CD14-positive monocyte (primary cell): Measurements from ENCODE around the gene PTGIR. TPM values are rescaled to one million over a fixed set of nuclear protein-coding genes. Genes with fewer than 3 reads are reported as not detected.

Source experiments
- DNase-seq, 3 donors: peaks; one replicate each; pipeline ENCODE4 v3.0.0-alpha.2; 2011 to 2022
- H2AFZ ChIP-seq: 2 replicates; pipeline ENCODE4 v1.6.0; 2012; ENCODE audit warnings: mild to moderate bottlenecking, low read depth, low read length, inconsistent platforms; ENCODE audit not compliant: insufficient read depth, poor library complexity, severe bottlenecking
- H3K27ac ChIP-seq, 2 donors: 1 replicate in 1 of 2; 2 replicates in 1 of 2; pipeline ENCODE4 v1.5.1; 2012 to 2013; ENCODE audit warnings: low read length in 2 of 2, control low read depth in 1 of 2, inconsistent platforms in 1 of 2, low read depth in 1 of 2, mild to moderate bottlenecking in 1 of 2
- H3K27me3 ChIP-seq, 2 donors: one replicate each; pipeline versions ENCODE4 v1.6.0 to v1.6.1; 2011 to 2013; ENCODE audit warnings: low read length in 2 of 2; ENCODE audit not compliant: control insufficient read depth in 2 of 2, insufficient read depth in 2 of 2
- H3K36me3 ChIP-seq, 2 donors: replicated peaks in 1 of 2; 1 replicate in 1 of 2; 2 replicates in 1 of 2; pipeline versions ENCODE4 v1.5.1 to v1.6.1; 2012 to 2013; ENCODE audit warnings: low read length in 2 of 2, control low read depth in 1 of 2, inconsistent platforms in 1 of 2, mild to moderate bottlenecking in 1 of 2; ENCODE audit not compliant: insufficient read depth in 2 of 2, control insufficient read depth in 1 of 2
- H3K4me1 ChIP-seq, 2 donors: 1 replicate in 1 of 2; 2 replicates in 1 of 2; pipeline versions ENCODE4 v1.5.1 to v1.6.1; 2012 to 2013; ENCODE audit warnings: low read length in 2 of 2, control low read depth in 1 of 2, inconsistent platforms in 1 of 2, mild to moderate bottlenecking in 1 of 2, moderate library complexity in 1 of 2; ENCODE audit not compliant: insufficient read depth in 2 of 2, control insufficient read depth in 1 of 2
- H3K4me2 ChIP-seq: replicated peaks from 2 replicates; pipeline ENCODE3; 2012; ENCODE audit warnings: low read length, moderate library complexity, mild to moderate bottlenecking; ENCODE audit not compliant: poor library complexity, severe bottlenecking; ENCODE audit errors: extremely low read depth
- H3K4me3 ChIP-seq, 3 experiments: fragments of 200-600 bp in 1 of 3; sonication (generic) in 1 of 3; replicated peaks in 1 of 3; 1 replicate in 2 of 3; 2 replicates in 1 of 3; pipeline ENCODE4 v1.5.1; 2011 to 2013; ENCODE audit warnings: low read length in 3 of 3, mild to moderate bottlenecking in 3 of 3, control low read depth in 2 of 3, low read depth in 2 of 3, inconsistent platforms in 1 of 3, moderate library complexity in 1 of 3
- H3K79me2 ChIP-seq: 2 replicates; pipeline ENCODE4 v1.6.0; 2012; ENCODE audit warnings: mild to moderate bottlenecking, control low read depth, inconsistent platforms, low read length, moderate library complexity; ENCODE audit not compliant: insufficient read depth
- H3K9ac ChIP-seq: 2 replicates; pipeline ENCODE4 v1.6.0; 2017; ENCODE audit warnings: low read length, mild to moderate bottlenecking; ENCODE audit not compliant: insufficient read depth, poor library complexity, severe bottlenecking
- H3K9me3 ChIP-seq, 2 donors: replicated peaks in 1 of 2; 1 replicate in 1 of 2; 2 replicates in 1 of 2; pipeline versions ENCODE4 v1.5.1 to v1.6.1; 2012 to 2013; ENCODE audit warnings: low read length in 2 of 2, control low read depth in 1 of 2; ENCODE audit not compliant: control insufficient read depth in 1 of 2, insufficient read depth in 1 of 2
- H4K20me1 ChIP-seq: 2 replicates; pipeline ENCODE4 v1.6.0; 2012; ENCODE audit warnings: mild to moderate bottlenecking, low read length, control low read depth, moderate library complexity; ENCODE audit not compliant: insufficient read depth
- H3K27ac Mint-ChIP-seq, 7 donors: one replicate each; pipeline ENCODE4 v1.8.0; 2020; ENCODE audit warnings: mild to moderate bottlenecking in 7 of 7, mixed read lengths in 7 of 7, moderate library complexity in 6 of 7, inconsistent platforms in 2 of 7
- H3K27me3 Mint-ChIP-seq, 3 donors: one replicate each; pipeline ENCODE4 v1.8.0; 2021 to 2022; ENCODE audit warnings: low read depth in 3 of 3, mild to moderate bottlenecking in 3 of 3, mixed read lengths in 3 of 3, moderate library complexity in 3 of 3, inconsistent platforms in 1 of 3
- H3K36me3 Mint-ChIP-seq, 2 donors: one replicate each; pipeline ENCODE4 v1.8.0; 2020; ENCODE audit warnings: mixed read lengths in 2 of 2, inconsistent platforms in 1 of 2, mild to moderate bottlenecking in 1 of 2
- H3K4me1 Mint-ChIP-seq: one replicate; pipeline ENCODE4 v1.8.0; 2020; ENCODE audit warnings: mild to moderate bottlenecking, mixed read lengths
- H3K4me3 Mint-ChIP-seq, 2 donors: one replicate each; pipeline ENCODE4 v1.8.0; 2020; ENCODE audit warnings: mild to moderate bottlenecking in 2 of 2, mixed read lengths in 2 of 2, moderate library complexity in 1 of 2
- H3K9me3 Mint-ChIP-seq, 7 donors: one replicate each; pipeline ENCODE4 v1.8.0; 2020 to 2022; ENCODE audit warnings: mixed read lengths in 7 of 7, mild to moderate bottlenecking in 6 of 7, moderate library complexity in 6 of 7, inconsistent platforms in 2 of 7
- WGBS: methylation state at CpG from one replicate; pipeline ENCODE4 v1.1.5; 2013; ENCODE audit warnings: missing lambda C conversion rate; ENCODE audit not compliant: insufficient coverage; 5-methylcytosine and 5-hydroxymethylcytosine counted together
- intact Hi-C, 2 donors: fragments of 100-400 bp; cut with micrococcal nuclease; formaldehyde crosslinking; loops; one replicate each; pipeline versions ENCODE4 v1.15.0 to v1.15.1; 2023
- polyA plus RNA-seq, 3 donors: library from polyadenylated mRNA; depleted of rRNA in 1 of 3; unstranded in 2 of 3; stranded (reverse) in 1 of 3; fragments of 300-500 nt in 2 of 3; fragments of >200 nt in 1 of 3; fragmentation: Illumina TruSeq in 2 of 3; gene quantifications; 1 replicate in 2 of 3; 2 replicates in 1 of 3; pipeline ENCODE4 v1.2.3, GENCODE V29; 2012 to 2021
- TF ChIP-seq, protein P1 (sequence below): fragments of 200-600 bp; IDR thresholded peaks from one replicate; pipeline ENCODE4 v1.8.0; 2022; ENCODE audit warnings: antibody characterized with exemption, mild to moderate bottlenecking

The PTGIR gene
- polyA plus RNA-seq, 3 donors: 12.8 to 51.2 (median 14.1) TPM

DNA sequence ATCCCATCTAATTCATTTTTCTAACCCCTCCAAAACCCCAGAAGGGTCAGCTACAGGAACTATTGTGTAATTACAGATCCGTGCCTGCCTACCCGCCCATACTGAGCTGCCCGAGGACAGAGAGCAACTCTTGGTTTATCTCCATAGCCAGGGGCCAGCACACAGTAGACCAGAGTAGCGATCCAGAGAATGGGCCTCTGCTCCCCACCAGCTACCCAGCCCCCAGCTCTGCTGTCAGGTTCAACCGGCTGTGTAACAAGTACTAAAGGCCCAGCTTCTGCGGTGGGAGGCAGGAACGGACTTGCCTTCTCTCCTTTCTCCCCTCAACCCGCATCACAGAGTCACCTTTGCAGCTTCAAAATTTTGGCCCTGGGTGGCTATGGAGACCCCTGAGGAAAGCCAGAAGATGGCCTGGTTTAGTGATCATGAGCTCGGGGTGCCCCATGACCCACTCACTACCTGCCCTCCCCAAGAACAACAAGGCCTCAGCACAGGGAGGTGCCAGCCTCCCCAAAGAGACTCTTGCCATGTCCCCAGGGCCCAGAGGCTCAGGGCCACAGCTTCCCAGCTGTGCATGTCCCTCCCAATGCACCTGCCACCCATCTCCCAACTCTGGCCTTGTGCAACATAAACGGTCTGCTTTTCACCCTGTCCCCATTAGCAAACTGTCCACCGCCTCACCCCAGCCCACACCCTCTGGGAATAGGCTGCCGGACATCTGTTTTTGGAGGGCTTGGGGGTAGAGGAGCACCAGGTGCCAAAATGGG is 18.0 kb downstream of the PTGIR start:
- peaks cover 0 to 4% of the 10 kb centered on the region in 2 donors for H3K27me3 ChIP-seq
- H3K4me3 ChIP-seq: no peak overlapping the region
- Mint-ChIP-seq H3K36me3 (peaks cover 62 to 70% of the 10 kb centered on the region in 2 donors), H3K27me3 (peaks cover 6 to 13% (median 11%) of the 10 kb centered on the region in 3 donors), H3K9me3 (peaks cover 0 to 3% (median 0%) of the 10 kb centered on the region in 7 donors), H3K4me3 (no peak overlapping the region), H3K27ac (peak overlapping the region in 1 of 7 donors; percentile 30), H3K4me1 (peaks cover 52% of the 10 kb centered on the region)
- no peak overlapping the region for H3K27ac ChIP-seq
- H3K4me1 ChIP-seq: peaks cover 38 to 39% of the 10 kb centered on the region in 2 donors
- 59% methylated on average over 8 of the region's 12 CpGs for WGBS
- TF ChIP-seq, protein P1, sequence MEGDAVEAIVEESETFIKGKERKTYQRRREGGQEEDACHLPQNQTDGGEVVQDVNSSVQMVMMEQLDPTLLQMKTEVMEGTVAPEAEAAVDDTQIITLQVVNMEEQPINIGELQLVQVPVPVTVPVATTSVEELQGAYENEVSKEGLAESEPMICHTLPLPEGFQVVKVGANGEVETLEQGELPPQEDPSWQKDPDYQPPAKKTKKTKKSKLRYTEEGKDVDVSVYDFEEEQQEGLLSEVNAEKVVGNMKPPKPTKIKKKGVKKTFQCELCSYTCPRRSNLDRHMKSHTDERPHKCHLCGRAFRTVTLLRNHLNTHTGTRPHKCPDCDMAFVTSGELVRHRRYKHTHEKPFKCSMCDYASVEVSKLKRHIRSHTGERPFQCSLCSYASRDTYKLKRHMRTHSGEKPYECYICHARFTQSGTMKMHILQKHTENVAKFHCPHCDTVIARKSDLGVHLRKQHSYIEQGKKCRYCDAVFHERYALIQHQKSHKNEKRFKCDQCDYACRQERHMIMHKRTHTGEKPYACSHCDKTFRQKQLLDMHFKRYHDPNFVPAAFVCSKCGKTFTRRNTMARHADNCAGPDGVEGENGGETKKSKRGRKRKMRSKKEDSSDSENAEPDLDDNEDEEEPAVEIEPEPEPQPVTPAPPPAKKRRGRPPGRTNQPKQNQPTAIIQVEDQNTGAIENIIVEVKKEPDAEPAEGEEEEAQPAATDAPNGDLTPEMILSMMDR: no peak
- H3K79me2 ChIP-seq: peaks cover 45% of the 10 kb centered on the region
- H2AFZ ChIP-seq: no peak overlapping the region
- H4K20me1 ChIP-seq: peaks cover 86% of the 10 kb centered on the region
- H3K9ac ChIP-seq: no peak overlapping the region
- H3K36me3 ChIP-seq: peaks cover 49 to 54% of the 10 kb centered on the region in 2 donors
- no peak for DNase-seq
- H3K9me3 ChIP-seq: no peaks in the 10 kb centered on the region
- intact Hi-C loops: loop anchor here in 1 of 2 donors (10.0 kb wide), 1 partner anchor 52 kb away; no protein-coding TSS in a partner anchor
- no peak overlapping the region for H3K4me2 ChIP-seq

DNA sequence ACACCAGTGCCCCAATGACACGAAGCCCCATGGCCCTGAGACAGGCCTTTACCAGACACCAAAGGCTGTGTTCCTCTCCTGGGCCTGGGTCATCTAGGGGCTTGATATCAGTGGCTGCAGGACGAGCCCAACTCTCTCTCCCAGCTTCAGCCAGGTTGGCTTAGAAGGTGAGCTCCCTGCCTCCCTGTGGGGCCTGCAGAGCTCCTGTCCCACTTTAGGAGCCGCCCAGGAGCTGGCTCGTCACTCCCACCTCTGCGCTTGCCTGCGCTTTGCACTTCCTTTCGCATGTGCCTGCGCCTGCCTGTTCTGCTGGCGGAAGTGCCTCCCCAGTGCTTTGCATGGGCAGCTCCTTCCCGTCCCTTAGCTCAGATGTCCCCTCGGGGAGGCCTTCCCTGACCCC is 18.9 kb downstream of the PTGIR start:
- Mint-ChIP-seq H3K36me3 (peaks cover 62 to 70% of the 10 kb centered on the region in 2 donors), H3K9me3 (peaks cover 0 to 3% (median 0%) of the 10 kb centered on the region in 7 donors), H3K27ac (no peak overlapping the region), H3K27me3 (peaks cover 6 to 9% (median 7%) of the 10 kb centered on the region in 3 donors), H3K4me1 (peaks cover 43% of the 10 kb centered on the region), H3K4me3 (no peak overlapping the region)
- H3K4me3 ChIP-seq: no peak overlapping the region
- peaks cover 52% of the 10 kb centered on the region for H3K79me2 ChIP-seq
- TF ChIP-seq, protein P1: no peak
- no peak overlapping the region for H2AFZ ChIP-seq
- peaks cover 49 to 54% of the 10 kb centered on the region in 2 donors for H3K36me3 ChIP-seq
- peaks cover 30 to 33% of the 10 kb centered on the region in 2 donors for H3K4me1 ChIP-seq
- H3K4me2 ChIP-seq: no peak overlapping the region
- intact Hi-C loops: loop anchor here in 1 of 2 donors (10.0 kb wide), 1 partner anchor 51 kb away; no protein-coding TSS in a partner anchor
- peaks cover 86% of the 10 kb centered on the region for H4K20me1 ChIP-seq
- no peak for DNase-seq
- no peak overlapping the region for H3K9ac ChIP-seq
- no peaks in the 10 kb centered on the region for H3K27me3 ChIP-seq
- H3K27ac ChIP-seq: no peak overlapping the region
- no peaks in the 10 kb centered on the region for H3K9me3 ChIP-seq
- WGBS: 91% methylated on average over 11 of the region's 11 CpGs
